COR-L47 (cell line): ENCODE data around the gene ARSK.
"Not testable (repeated sequence)": the region's sequence is repeated elsewhere in the genome, so short reads cannot be mapped to it uniquely, and the experiment has no call there.

Experiments used
- DNase-seq: peaks from one replicate; lab custom pipeline; 2025; lab: John Stamatoyannopoulos, UW

The ARSK gene

DNA sequence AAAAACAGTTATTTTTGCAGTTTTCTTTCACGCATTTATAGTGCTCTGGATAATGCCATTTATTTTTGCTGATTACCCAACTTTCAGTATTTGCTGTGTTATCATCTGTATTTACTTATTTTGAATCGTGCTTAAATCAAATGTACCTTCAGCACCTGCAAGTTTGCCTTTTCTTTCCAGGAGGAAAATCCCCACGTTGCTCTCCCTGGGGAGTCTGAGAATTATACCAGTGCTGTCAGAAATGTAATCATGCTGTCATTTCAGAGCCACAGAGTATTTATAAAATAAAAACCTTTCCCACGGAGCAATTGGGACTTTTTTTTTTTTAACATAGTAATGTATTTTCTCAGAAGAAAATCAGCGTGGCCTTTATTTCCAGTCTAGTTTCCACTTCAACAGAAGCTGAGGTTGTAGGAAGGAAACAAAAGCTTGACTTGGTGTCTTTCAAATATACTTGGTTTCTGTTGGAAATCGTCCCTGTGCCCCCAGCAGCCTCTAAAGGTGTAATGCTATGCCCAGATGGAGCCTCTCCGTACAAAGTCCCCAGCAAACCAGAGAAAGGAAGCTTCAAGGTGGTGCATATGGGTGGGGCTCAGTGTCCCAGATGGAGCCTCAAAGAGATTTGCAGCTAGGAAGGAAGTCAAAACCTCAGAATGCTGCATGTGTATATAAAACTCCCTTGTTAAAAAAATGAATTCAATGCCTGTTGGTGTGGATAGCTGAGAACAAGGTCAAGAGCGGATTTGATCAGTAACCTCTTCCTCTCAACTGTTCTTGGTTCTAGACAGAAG, 67.1 kb downstream of the ARSK start:
- no peak for DNase-seq

DNA sequence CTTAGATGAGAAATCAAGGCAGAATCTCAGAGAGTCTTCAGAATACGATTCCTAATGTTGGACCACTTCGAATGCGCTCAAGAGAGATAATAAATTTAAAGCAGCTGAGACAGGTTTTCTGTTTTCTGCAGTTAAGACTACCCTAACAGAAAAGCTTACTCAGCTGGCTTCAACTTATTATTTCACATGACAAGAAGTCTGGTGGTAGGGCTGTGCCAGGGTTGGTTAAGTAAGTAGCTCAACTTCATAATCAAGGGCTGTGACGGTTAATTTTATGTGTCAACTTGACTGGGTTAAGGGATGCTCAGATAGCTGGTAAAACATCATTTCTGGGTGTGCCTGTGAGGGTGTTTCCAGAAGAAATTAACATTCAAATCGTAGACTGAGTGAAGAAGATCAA, 68.8 kb downstream of the ARSK start:
- no peak for DNase-seq

DNA sequence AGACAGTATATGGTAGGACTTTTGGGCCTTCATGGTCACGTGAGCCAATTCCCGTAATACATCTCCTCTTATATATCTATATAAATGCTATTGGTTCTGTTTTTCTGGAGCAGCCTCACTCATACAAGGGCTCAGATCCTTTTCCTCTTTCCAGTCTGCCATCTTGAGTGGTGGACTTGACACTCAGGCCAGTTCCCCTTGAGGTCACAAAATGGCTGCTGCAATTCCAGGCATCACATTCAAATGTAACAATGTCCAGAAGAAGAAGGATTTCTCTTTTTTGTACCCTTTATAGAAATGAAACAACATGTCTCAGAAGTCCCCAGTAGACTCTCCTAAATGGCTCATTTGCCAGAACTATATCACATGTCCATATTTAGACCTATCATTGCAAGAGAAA, 69.5 kb downstream of the ARSK start:
- DNase-seq, result no peak

DNA sequence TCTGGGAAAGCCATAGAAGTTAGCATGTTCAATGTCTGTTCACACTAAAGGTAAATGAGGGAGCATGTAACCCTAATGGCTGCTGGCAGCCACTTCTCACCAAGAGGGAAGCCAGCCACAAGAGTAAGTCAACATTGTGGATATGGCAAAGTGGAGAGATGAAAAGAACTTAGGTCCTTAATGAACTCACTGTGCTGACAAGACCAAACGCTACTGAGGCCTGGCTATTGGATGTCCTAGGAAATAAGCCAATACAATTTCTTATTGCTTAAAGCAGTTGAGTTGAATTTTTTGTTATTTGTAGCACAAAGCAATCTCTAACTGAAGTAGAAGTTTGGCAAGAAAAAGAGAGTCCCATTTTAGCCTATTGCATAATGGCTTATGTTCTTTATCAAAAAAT, 71.8 kb downstream of the ARSK start:
- DNase-seq, result no peak

DNA sequence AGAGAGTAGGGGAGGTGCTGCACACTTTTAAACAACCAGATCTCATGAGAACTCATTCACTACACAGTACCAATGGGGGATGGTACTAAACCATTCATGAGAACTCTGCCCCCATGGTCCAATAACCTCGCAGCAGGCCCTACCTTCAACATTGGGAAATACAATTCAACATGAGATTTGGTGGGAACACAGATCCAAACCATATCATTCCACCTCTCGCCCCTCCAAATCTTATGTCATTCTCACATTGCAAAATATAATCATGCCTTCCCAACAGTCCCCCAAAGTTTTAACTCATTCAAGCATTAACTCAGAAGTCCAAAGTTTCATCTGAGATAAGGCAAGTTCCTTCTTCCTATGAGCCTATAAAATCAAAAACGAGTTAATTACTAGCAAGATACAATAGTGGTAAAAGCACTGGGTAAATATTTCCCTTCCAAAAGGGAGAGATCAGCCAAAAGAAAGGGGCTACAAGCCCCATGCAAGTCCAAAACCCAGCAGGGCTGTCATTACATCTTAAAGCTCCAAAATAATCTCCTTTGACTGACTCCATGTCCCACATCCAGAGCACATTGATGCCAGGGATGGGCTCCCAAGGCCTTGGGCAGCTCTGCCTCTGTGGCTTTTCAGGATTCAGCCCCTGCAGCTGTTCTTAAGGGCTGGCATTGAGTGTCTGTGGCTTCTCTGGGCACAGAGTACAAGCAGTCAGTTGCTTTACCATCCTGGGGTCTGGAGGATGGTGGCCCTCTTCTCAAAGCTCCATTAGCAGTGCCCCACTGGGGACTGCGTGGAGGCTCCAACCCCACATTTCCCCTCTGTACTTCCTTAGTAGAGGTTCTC, 73.3 kb downstream of the ARSK start:
- no peak for DNase-seq

DNA sequence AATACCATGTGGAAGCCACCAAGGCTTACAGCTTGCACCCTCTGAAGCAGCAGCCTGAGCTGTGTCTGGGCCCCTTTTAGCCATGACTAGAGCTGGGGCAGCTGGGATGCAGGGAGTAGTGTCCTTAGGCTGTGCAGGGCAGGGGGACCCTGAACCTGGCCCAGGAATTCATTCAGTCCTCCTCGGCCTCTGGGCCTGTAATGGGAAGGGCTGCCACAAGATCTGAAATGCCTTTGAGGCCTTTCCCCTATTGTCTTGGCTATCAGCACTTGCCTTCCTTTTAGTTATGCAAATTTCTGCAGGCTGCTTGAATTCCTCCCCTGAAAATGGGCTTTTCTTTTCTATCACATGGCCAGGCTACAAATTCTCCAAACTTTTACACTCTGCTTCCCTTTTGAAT, 74.0 kb downstream of the ARSK start:
- no peak for DNase-seq

DNA sequence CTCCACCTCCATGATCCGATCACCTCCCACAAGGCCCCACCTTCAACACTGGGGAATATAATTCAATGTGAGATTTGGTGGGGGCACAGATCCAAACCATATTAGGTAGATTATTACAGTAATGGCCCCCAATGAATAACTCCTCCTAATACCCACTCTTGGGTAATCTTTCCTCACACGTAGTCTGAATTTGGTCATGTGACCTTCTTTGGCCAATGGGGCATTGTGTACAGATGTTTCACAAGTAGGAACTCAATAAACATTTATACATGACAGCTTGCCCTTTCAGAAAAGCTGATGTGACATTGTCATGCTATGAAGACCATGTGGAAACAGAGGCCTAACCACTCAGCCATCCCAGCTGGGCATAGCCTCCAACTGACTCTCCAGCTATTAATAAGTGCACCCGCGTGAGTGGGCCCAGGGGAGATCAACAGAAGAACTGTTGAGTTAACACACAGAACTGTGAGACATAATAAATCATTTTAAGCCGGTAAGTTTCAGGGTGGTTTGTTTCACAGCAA, 75.6 kb downstream of the ARSK start:
- no peak for DNase-seq

DNA sequence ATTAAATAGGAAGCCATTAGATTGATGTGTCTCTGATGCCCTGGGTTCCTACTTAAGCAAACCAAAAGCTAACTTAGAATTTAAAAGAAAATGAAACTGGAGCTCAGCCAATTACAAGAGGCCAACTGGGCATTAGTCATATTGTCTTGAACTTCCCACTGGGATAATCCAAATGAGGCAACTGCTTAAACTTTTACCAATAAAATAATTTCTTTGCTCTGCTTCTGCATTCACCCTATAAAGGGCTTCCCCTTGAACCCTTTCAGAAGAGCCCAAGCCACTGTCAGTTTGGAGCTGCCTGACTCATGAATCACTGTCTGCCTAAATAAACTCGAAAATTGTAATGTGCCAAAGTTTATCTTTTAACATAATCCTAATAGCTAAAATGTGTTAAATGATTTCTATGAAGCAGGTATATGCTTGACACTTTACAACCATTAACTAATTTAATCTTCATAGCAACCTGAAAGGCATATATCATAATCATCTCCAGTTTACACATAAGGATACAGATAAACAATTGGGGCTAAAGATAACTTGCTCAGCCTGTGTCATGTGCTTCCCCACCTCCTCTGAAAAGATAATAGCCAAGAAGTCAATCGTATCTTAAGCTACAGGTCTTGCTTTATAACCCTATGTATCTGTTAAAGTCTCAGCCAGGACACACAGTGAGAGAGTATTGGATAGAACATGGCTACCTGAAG, 76.5 kb downstream of the ARSK start:
- no peak for DNase-seq

DNA sequence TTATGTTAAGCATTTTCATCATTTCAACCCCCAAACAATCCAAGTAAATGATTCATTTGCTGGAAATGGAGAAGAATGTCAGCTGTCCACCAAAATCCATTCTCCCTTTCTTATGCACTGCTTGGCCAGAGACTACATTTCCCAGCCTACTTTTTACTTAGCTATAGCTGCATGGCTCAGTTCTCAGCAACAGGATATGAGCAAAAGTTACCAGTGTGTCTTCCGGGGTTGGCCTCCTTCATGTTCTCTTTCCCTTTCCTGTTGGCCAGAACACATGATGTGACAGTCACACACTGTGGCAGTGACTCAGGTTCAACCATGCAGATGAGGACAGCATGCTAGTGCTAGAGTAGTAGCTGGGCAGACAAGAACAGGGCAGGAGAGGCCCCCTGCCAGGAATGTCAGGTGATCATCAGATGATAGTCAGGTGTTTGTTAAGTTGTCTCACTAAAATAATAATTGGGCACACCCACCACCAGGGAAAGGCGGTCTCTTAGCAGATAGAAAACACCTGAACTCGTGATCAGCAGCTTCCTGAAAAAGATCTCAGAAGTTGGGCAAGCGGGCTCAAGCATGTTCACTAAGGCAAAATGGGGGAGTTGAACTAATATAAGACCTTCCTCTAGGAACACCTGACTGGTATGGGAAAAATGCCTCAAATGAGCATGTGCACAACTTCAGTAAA, 77.2 kb downstream of the ARSK start:
- no peak for DNase-seq

DNA sequence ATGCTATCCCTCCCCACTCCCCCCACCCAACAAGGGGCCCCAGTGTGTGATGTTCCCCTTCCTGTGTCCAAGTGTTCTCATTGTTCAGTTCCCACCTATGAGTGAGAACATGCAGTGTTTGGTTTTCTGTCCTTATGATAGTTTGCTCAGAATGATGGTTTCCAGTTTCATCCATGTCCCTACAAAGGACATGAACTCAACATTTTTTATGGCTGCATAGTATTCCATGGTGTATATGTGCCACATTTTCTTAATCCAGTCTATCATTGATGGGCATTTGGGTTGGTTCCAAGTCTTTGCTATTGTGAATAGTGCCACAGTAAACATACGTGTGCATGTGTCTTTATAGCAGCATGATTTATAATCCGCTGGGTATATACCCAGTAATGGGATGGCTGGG, 78.0 kb downstream of the ARSK start:
- not testable (repeated sequence) for DNase-seq

DNA sequence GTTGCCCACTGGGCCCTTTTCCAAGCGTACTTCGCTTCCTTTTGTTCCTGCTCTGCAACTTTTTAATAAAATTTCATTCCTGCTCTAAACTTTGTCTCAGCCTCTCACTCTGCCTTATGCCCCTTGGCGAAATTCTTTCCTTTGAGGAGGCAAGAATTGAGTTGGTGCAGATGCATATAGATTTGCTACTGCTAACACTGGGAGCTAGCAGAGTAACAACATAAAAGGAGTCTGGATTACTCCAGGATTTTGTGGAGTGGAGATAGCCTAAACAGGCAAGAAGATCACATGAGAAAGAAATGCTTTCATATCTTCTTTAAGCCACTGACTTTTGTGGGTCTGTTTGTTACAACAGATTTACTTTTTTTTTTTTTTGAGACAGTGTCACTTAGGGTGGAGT, 78.8 kb downstream of the ARSK start:
- DNase-seq, result no peak

DNA sequence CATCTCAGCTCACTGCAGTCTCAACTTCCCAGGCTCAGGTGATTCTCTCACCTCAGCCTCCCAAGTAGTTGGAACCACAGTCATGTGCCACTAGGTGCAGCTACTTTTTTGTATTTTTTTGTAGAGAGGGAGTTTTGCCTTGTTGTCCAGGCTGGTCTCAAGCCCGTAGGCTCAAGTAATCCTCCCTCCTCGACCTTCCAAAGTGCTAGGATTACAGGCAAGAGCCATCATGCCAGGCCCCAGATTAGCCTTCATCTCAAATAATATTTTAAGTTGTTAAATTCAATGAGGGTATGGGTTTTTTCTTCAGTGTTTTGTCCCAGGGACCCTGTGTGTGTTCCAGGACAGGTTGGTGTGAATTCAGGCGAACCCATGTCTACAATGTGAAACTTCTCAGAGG, 79.2 kb downstream of the ARSK start:
- DNase-seq, result no peak

DNA sequence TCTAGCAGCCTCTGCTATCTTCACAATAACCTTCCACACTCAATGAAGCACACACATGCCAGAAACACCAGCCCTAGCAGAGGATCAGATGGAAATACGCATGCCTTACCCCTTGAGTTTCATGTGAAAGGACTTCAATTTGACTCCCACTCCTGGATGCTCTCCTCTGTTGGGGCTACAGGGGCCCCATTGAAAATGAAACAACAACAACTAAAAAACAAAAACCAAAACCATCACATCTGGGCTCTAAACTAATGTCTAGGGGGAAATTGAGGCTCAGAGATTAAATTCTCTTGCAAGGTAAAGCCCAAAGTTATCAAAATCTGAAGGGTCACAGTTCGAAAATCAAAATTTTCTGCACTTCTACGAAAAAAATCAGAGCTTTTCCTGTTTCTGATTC, 83.7 kb downstream of the ARSK start:
- no peak for DNase-seq

DNA sequence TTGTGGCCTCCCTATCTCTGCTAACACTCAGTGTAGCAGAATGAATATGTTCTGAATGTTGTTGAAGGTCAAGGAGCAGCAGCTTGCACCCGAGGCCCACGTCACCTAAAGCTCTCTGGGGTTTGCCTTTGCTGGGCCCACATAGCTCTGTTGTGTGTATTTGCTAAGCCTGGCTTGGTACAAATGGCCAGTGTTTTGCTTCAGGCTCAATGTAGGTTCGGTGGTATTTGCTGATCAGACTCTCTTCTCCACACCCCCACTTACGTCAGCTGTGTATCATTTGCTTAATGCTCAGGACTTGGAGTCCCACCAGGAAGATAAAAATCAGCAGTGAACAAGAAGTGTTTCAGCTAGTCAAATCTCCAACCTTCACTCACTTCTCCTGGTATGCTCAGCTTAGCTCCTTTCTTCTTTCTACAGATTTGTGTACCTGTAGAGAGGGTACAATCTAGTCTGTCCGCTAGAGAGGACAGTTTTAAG, 86.9 kb downstream of the ARSK start:
- DNase-seq, result no peak

DNA sequence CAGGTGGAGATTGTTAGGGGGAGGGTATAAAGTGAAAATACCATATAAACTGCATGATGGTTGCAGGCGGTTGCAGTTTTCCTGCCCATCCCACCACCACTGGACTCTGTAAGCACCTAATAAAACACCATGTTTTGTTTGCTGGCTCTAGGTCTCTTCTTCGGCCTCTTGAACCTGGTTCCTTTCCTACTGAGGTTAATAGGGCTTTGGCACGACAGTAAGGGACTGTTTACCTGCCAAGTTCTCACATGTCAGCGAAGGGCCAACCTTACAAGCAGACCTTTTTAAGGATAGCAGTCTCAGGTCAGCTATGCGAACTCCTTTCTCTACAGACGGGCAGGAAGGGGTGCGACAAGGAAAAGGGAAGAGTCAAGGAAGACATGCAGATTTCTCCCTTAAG, 88.3 kb downstream of the ARSK start:
- DNase-seq, result no peak

DNA sequence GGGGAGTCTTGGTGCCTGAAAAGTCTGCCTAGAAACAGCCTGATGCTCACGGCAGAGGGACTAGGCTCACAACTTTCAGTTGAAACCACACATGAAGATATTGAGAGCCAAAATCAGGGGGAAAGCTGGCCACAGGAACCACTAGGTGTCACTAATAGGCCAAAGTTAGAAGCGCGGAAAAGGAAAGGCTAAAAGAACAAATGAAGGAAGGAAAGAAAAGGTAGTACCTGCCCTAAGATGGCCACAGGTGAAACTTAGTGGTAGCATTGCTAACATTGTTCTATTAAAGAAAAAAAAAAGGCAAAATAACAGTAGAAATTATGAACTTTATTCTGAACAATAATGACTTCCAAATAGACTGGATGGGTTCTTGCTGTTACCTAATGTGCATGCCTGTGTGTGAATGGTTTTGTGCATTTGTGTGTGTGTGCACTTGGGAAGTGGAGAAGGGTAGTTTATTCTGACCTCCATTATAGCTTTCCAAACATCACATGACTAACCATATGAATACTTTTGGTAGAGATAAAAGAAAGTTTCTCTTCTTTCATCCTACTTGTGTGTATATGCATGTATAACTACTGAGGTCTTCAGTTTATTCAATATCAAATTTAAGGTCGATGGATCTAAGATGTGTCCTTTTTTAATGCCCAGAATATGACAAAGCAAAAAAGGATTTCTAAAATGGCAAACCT, 89.6 kb downstream of the ARSK start:
- DNase-seq, result peak; percentile 31

DNA sequence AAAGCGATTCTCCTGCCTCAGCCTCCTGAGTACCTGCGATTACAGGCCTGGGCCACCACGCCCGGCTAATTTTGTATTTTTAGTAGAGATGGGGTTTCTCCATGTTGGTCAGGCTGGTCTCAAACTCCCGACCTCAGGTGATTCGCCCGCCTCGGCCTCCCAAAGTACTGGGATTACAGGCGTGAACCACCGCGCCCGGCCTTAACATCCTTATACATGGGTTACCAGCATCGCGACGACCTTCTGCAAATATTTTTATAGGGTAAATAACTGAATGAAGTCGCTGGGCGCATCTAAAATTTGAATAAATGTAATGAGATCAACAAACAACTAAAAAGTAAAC, 91.3 kb downstream of the ARSK start:
- not testable (repeated sequence) for DNase-seq

DNA sequence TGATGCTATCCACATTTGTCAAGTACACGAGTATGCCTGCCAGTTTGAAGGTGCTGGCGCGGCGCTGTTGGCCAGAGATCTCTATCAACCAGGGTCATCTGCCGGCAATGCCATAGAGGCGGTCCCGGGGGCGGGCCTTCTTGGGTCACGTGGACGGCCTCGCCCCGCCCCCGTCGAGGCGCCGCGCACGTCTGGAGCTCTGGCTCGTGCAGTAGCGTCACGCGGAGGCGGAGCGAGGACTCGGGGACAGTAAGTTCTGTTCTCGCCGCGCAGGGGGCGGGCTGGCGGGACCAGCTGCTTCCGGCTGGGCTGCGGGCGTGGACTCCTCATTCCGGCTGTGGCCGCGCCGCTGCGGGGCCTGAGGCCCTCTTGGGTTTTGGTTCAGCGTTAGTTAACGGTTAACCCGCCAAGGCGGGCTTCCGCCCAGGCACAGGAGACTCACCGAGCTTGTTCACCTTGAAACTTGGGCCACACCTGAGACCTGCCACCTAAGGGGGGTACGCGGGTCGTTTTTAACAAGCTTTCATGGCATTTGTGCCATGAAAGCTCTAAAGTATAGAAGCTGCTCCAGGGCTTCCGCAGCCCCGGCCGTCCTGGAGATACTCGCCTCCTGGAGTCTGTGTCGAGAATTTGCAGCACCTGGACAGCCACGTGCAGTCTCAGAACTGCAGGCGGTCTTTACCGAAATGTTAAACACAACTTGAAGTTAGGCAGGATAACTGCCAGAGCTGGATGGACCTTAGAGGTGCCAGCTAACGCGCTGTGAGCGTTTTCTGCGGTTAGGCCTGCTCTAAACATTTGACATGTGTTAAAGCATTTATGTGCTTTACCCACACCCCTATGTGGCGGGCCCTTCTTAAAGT, 91.9 kb downstream of the ARSK start, which contains the start of gene RFESD:
Gene RFESD, plus strand, starts transcription at position 209 of the 863 bp plus-strand sequence. CDS start 5,495 bp downstream, outside the sequence.
- DNase-seq, result peak; percentile 98

DNA sequence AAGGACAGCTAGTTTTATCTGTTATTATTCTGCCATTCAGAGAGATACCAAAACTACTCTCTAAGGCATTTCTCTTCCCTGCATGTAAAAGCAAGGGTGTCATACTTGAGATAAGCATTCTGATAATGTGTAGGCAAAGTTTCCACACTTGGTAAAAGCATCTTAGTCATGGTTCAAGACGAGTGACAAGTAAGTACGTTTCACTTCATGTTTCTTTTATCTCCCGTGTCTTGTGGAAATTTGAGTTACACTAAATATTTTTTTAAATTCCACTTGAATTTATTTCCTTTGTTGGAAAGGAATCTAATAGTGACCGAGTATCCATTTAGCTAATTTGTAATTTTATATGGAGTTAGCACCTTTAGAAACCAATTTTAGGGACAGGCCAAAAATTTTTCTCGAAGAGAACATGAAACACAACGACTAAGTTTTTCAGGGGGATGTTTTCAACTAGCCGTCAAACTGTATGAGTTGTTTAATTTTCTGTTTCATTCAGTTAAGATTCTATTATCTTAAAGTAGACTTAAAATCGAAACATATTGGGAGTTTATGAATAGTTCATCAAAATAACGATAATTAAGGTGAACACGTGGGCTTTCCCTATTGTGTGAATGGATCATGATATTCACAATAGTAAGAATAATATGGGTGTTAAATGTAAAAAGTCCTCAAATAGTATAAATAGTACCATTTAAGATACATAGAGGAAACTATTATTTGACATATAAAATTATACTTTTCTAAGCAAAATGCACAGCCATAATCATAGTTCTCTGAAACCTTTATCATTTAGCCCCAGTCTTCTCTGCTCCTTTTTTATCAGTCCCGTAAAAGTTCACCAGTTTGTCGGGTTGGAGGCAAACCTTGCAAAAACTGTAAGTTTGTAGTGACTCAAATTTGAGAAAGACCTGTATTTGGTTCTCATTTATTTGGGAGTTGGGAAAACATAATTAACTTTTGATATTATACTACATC, 93.3 kb downstream of the ARSK start:
- DNase-seq, result no peak
